Uterus (tissue), 4 donors: ENCODE measurements around the gene DGCR2. TPM values are rescaled to one million over a fixed set of nuclear protein-coding genes. Genes with fewer than 3 reads are reported as not detected.

Experiments
- DNase-seq, 2 donors: peaks; one replicate each; pipeline ENCODE4 v3.0.0-alpha.2; 2019 to 2020
- H3K27ac ChIP-seq, 2 donors: fragments of 200-600 bp; sonication (generic); 1 replicate in 1 of 2; 2 replicates in 1 of 2; pipeline ENCODE4 v1.5.1; 2016 to 2018
- H3K27me3 ChIP-seq, 2 donors: fragments of 200-600 bp; sonication (generic); one replicate each; pipeline ENCODE4 v1.5.1; 2018 to 2019; ENCODE audit warnings: control low read depth in 1 of 2
- H3K36me3 ChIP-seq, 2 donors: fragments of 200-600 bp; sonication (generic); one replicate each; pipeline ENCODE4 v1.5.1; 2019; ENCODE audit warnings: control low read depth in 1 of 2
- H3K4me1 ChIP-seq, 2 donors: fragments of 200-600 bp; sonication (generic); one replicate each; pipeline ENCODE4 v1.5.1; 2018 to 2019; ENCODE audit warnings: control low read depth in 1 of 2
- H3K4me3 ChIP-seq, 2 donors: fragments of 200-600 bp; sonication (generic); 1 replicate in 1 of 2; 2 replicates in 1 of 2; pipeline ENCODE4 v1.5.1; 2018 to 2019; ENCODE audit warnings: mild to moderate bottlenecking in 1 of 2
- H3K9me3 ChIP-seq, 2 donors: fragments of 200-600 bp; sonication (generic); one replicate each; pipeline ENCODE4 v1.5.1; 2019; ENCODE audit warnings: control low read depth in 1 of 2
- CTCF ChIP-seq, 4 experiments: fragments of 200-600 bp in 2 of 4; fragments of 450-650 bp in 2 of 4; sonication (generic) in 2 of 4; IDR thresholded peaks; one replicate each; pipeline ENCODE4 v1.5.1; 2016 to 2019; ENCODE audit warnings: antibody characterized with exemption in 4 of 4, mild to moderate bottlenecking in 2 of 4, moderate library complexity in 1 of 4
- POLR2A ChIP-seq, 2 donors: fragments of 450-650 bp; IDR thresholded peaks; one replicate each; pipeline ENCODE4 v1.6.1; 2016; ENCODE audit warnings: antibody characterized with exemption in 2 of 2, mild to moderate bottlenecking in 1 of 2, moderate library complexity in 1 of 2
- intact Hi-C: fragments of 100-400 bp; cut with DNase I; formaldehyde crosslinking; loops from one replicate; pipeline ENCODE4 v1.15.1; 2023; ENCODE audit warnings: low total_unique reads
- total RNA-seq, 4 donors: library from RNA; depleted of rRNA in 3 of 4; stranded (reverse); fragments of >200 nt in 3 of 4; gene quantifications; one replicate each; pipeline versions ENCODE4 v1.1.0 to v1.2.4, GENCODE V29; 2014 to 2023
- donor health status: DM: yes; HTN: yes; CAD: no.

DGCR2 gene
- total RNA-seq, 4 donors from 2014 or later, result 18.2 to 88.9 (median 47.6) TPM

GRCh38 chr22:19096555-19096954 is 25.7 kb downstream of the DGCR2 start:
- H3K27me3 ChIP-seq, result no peaks in the 10 kb centered on the region
- no peaks in the 10 kb centered on the region for H3K9me3 ChIP-seq
- intact Hi-C loops, result no loop called here
- no peak overlapping the region for H3K27ac ChIP-seq
- no peak for DNase-seq
- H3K36me3 ChIP-seq, result no peaks in the 10 kb centered on the region
- H3K4me3 ChIP-seq, result no peak overlapping the region
- TF ChIP-seq CTCF (IDR thresholded peaks at IDR 0.05) (no peak), POLR2A (IDR thresholded peaks at IDR 0.05) (no peak)
- H3K4me1 ChIP-seq, result no peaks in the 10 kb centered on the region

- no peak overlapping the region for H3K27ac ChIP-seq
- no peak for DNase-seq
- no peaks in the 10 kb centered on the region for H3K9me3 ChIP-seq
- H3K4me1 ChIP-seq, result no peaks in the 10 kb centered on the region
- intact Hi-C loops, result no loop called here
- no peaks in the 10 kb centered on the region for H3K27me3 ChIP-seq
- no peaks in the 10 kb centered on the region for H3K36me3 ChIP-seq
- TF ChIP-seq CTCF (IDR thresholded peaks at IDR 0.05) (no peak), POLR2A (IDR thresholded peaks at IDR 0.05) (no peak)
- H3K4me3 ChIP-seq, result no peak overlapping the region
These were observed 27.7 kb downstream of the DGCR2 start for GRCh38 chr22:19094393-19094997.

GRCh38 chr22:19092725-19093124 is 29.5 kb downstream of the DGCR2 start:
- TF ChIP-seq CTCF (IDR thresholded peaks at IDR 0.05) (no peak), POLR2A (IDR thresholded peaks at IDR 0.05) (no peak)
- Histone ChIP-seq H3K9me3 (no peaks in the 10 kb centered on the region), H3K4me1 (no peaks in the 10 kb centered on the region), H3K27ac (no peak overlapping the region), H3K36me3 (no peaks in the 10 kb centered on the region), H3K4me3 (no peak overlapping the region), H3K27me3 (no peaks in the 10 kb centered on the region)
- intact Hi-C loops, result no loop called here
- no peak for DNase-seq

- no peak overlapping the region for H3K27ac ChIP-seq
- no peaks in the 10 kb centered on the region for H3K9me3 ChIP-seq
- H3K27me3 ChIP-seq, result no peaks in the 10 kb centered on the region
- H3K4me3 ChIP-seq, result no peak overlapping the region
- H3K36me3 ChIP-seq, result no peaks in the 10 kb centered on the region
- H3K4me1 ChIP-seq, result no peaks in the 10 kb centered on the region
- DNase-seq, result no peak
- intact Hi-C loops, result no loop called here
- no peak for TF ChIP-seq POLR2A (IDR thresholded peaks at IDR 0.05)
- no peak for TF ChIP-seq CTCF (IDR thresholded peaks at IDR 0.05)
These were observed 31.6 kb downstream of the DGCR2 start for GRCh38 chr22:19090586-19091127.

- TF ChIP-seq CTCF (IDR thresholded peaks at IDR 0.05), result no peak
- TF ChIP-seq POLR2A (IDR thresholded peaks at IDR 0.05), result no peak
- Histone ChIP-seq H3K36me3 (no peaks in the 10 kb centered on the region), H3K4me1 (no peaks in the 10 kb centered on the region), H3K27ac (no peak overlapping the region), H3K9me3 (no peaks in the 10 kb centered on the region), H3K4me3 (no peak overlapping the region), H3K27me3 (no peaks in the 10 kb centered on the region)
- DNase-seq, result no peak
- intact Hi-C loops, result no loop called here
These were observed 32.0 kb downstream of the DGCR2 start for GRCh38 chr22:19090183-19090582.
